ENCODE data around the gene INA. TPM values are rescaled to one million over a fixed set of nuclear protein-coding genes. Genes with fewer than 3 reads are reported as not detected.
"Not testable (repeated sequence)": the region's sequence is repeated elsewhere in the genome, so short reads cannot be mapped to it uniquely, and the experiment has no call there.

The INA gene
- total RNA-seq, 1 donor from 2014 or later, result 39.6 TPM

- no peaks in the 10 kb centered on the region for H3K27me3 ChIP-seq (ENCODE audit: insufficient read depth, low read length)
- H3K4me1 ChIP-seq (ENCODE audit: insufficient read depth, low read length), result no peaks in the 10 kb centered on the region
- no peak for TF ChIP-seq EZH2 (IDR thresholded peaks at IDR 0.05; ENCODE audit: insufficient read depth, low read length)
- no peak for TF ChIP-seq CTCF (IDR thresholded peaks at IDR 0.05; ENCODE audit: insufficient read depth, low read depth, low read length)
- H3K4me2 ChIP-seq (ENCODE audit: low read length), result no peak overlapping the region
- H2AFZ ChIP-seq (ENCODE audit: low read depth, low read length), result no peak overlapping the region
- H3K4me1 Mint-ChIP-seq (ENCODE audit: low read depth, unreplicated experiment), result peaks cover 12% of the 10 kb centered on the region
- no peaks in the 10 kb centered on the region for H3K79me2 ChIP-seq (ENCODE audit: insufficient read depth, low read length)
- no peaks in the 10 kb centered on the region for H3K36me3 ChIP-seq (ENCODE audit: insufficient read depth, low read length)
- no peaks in the 10 kb centered on the region for H4K20me1 ChIP-seq (ENCODE audit: insufficient read depth, low read length)
- H3K36me3 Mint-ChIP-seq (ENCODE audit: low read depth, unreplicated experiment), result peaks cover 11% of the 10 kb centered on the region
- no peak overlapping the region for H3K4me3 Mint-ChIP-seq (ENCODE audit: unreplicated experiment)
- DNase-seq (ENCODE audit: low read depth) (no peak), FAIRE-seq (no peak)
- peaks cover 2% of the 10 kb centered on the region for H3K27me3 Mint-ChIP-seq (ENCODE audit: low read depth, unreplicated experiment)
- H3K27ac Mint-ChIP-seq (ENCODE audit: unreplicated experiment), result peak overlapping the region; percentile 62
- peaks cover 23% of the 10 kb centered on the region for H3K9me3 Mint-ChIP-seq (ENCODE audit: unreplicated experiment)
- no peak overlapping the region for H3K27ac ChIP-seq (ENCODE audit: low read depth, low read length)
- peaks cover 8% of the 10 kb centered on the region for H3K9me3 ChIP-seq (ENCODE audit: insufficient read depth, low read depth, low read length)
- H3K4me3 ChIP-seq (ENCODE audit: insufficient read depth, low read depth, low read length), result no peak overlapping the region
- H3K9ac ChIP-seq (ENCODE audit: low read length), result no peak overlapping the region
Measured at GRCh38 chr10:103257812-103258211, 19.1 kb upstream of the INA start.

- not testable (repeated sequence) for H3K36me3 ChIP-seq (ENCODE audit: insufficient read depth, low read length); H3K79me2 ChIP-seq (ENCODE audit: insufficient read depth, low read length); H3K4me3 ChIP-seq (ENCODE audit: insufficient read depth, low read depth, low read length); DNase-seq (ENCODE audit: low read depth); H4K20me1 ChIP-seq (ENCODE audit: insufficient read depth, low read length); H3K4me1 ChIP-seq (ENCODE audit: insufficient read depth, low read length); H3K27ac ChIP-seq (ENCODE audit: low read depth, low read length); H3K27ac Mint-ChIP-seq (ENCODE audit: unreplicated experiment); H3K27me3 Mint-ChIP-seq (ENCODE audit: low read depth, unreplicated experiment); FAIRE-seq; H3K4me3 Mint-ChIP-seq (ENCODE audit: unreplicated experiment); H3K9me3 ChIP-seq (ENCODE audit: insufficient read depth, low read depth, low read length); H3K9ac ChIP-seq (ENCODE audit: low read length); H3K27me3 ChIP-seq (ENCODE audit: insufficient read depth, low read length); H3K4me2 ChIP-seq (ENCODE audit: low read length); H2AFZ ChIP-seq (ENCODE audit: low read depth, low read length)
- peaks cover 23% of the 10 kb centered on the region for H3K9me3 Mint-ChIP-seq (ENCODE audit: unreplicated experiment)
- H3K36me3 Mint-ChIP-seq (ENCODE audit: low read depth, unreplicated experiment), result peaks cover 11% of the 10 kb centered on the region
- peaks cover 12% of the 10 kb centered on the region for H3K4me1 Mint-ChIP-seq (ENCODE audit: low read depth, unreplicated experiment)
Measured at GRCh38 chr10:103258928-103259327, 18.0 kb upstream of the INA start.

GRCh38 chr10:103259989-103260388, 16.9 kb upstream of the INA start:
- no peak overlapping the region for H3K27ac Mint-ChIP-seq (ENCODE audit: unreplicated experiment)
- no peak for TF ChIP-seq EZH2 (IDR thresholded peaks at IDR 0.05; ENCODE audit: insufficient read depth, low read length)
- TF ChIP-seq CTCF (IDR thresholded peaks at IDR 0.05; ENCODE audit: insufficient read depth, low read depth, low read length), result no peak
- no peak overlapping the region for H3K4me2 ChIP-seq (ENCODE audit: low read length)

More at GRCh38 chr10:103259989-103260388, 16.9 kb upstream of the INA start:
- Histone ChIP-seq H4K20me1 (ENCODE audit: insufficient read depth, low read length) (no peaks in the 10 kb centered on the region), H3K36me3 (ENCODE audit: insufficient read depth, low read length) (no peaks in the 10 kb centered on the region), H3K27ac (ENCODE audit: low read depth, low read length) (no peak overlapping the region), H3K9ac (ENCODE audit: low read length) (no peak overlapping the region), H3K4me1 (ENCODE audit: insufficient read depth, low read length) (no peaks in the 10 kb centered on the region), H3K9me3 (ENCODE audit: insufficient read depth, low read depth, low read length) (peaks cover 8% of the 10 kb centered on the region), H2AFZ (ENCODE audit: low read depth, low read length) (no peak overlapping the region), H3K4me3 (ENCODE audit: insufficient read depth, low read depth, low read length) (no peak overlapping the region), H3K79me2 (ENCODE audit: insufficient read depth, low read length) (no peaks in the 10 kb centered on the region), H3K27me3 (ENCODE audit: insufficient read depth, low read length) (no peaks in the 10 kb centered on the region)
- Mint-ChIP-seq H3K9me3 (ENCODE audit: unreplicated experiment) (peaks cover 23% of the 10 kb centered on the region), H3K36me3 (ENCODE audit: low read depth, unreplicated experiment) (peaks cover 11% of the 10 kb centered on the region), H3K4me3 (ENCODE audit: unreplicated experiment) (no peak overlapping the region), H3K4me1 (ENCODE audit: low read depth, unreplicated experiment) (peaks cover 10% of the 10 kb centered on the region), H3K27me3 (ENCODE audit: low read depth, unreplicated experiment) (peaks cover 4% of the 10 kb centered on the region)
- DNase-seq (ENCODE audit: low read depth) (no peak), FAIRE-seq (no peak)
